AG09309 (cell line): ENCODE data around the gene OSMR.

ENCODE experiments used
- DNase-seq: peaks from one replicate; pipeline ENCODE4 v3.0.0-alpha.2; 2010; ENCODE audit warnings: low read depth
- H3K4me3 ChIP-seq: 2 replicates; pipeline ENCODE4 v1.5.1; 2011; ENCODE audit warnings: mild to moderate bottlenecking, low read depth, low read length, moderate library complexity; ENCODE audit not compliant: control insufficient read depth
- TF ChIP-seq, protein P1 (sequence below): IDR thresholded peaks from 2 replicates; pipeline ENCODE4 v1.5.1; 2011; ENCODE audit warnings: mild to moderate bottlenecking, low read depth, low read length, inconsistent platforms; ENCODE audit not compliant: insufficient read depth, control insufficient read depth; ENCODE audit errors: missing control alignments

Gene OSMR

DNA sequence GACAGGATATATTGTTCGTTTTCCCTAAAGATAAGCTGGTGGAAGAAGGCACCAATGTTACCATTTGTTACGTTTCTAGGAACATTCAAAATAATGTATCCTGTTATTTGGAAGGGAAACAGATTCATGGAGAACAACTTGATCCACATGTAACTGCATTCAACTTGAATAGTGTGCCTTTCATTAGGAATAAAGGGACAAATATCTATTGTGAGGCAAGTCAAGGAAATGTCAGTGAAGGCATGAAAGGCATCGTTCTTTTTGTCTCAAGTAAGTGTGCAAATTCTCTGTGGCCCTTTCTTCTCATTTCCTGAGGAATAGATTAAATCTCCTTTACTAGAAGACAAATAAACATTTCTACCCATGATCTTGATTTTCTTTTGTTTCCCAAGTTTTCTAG, 38.0 kb downstream of the OSMR start:
- TF ChIP-seq, protein P1, sequence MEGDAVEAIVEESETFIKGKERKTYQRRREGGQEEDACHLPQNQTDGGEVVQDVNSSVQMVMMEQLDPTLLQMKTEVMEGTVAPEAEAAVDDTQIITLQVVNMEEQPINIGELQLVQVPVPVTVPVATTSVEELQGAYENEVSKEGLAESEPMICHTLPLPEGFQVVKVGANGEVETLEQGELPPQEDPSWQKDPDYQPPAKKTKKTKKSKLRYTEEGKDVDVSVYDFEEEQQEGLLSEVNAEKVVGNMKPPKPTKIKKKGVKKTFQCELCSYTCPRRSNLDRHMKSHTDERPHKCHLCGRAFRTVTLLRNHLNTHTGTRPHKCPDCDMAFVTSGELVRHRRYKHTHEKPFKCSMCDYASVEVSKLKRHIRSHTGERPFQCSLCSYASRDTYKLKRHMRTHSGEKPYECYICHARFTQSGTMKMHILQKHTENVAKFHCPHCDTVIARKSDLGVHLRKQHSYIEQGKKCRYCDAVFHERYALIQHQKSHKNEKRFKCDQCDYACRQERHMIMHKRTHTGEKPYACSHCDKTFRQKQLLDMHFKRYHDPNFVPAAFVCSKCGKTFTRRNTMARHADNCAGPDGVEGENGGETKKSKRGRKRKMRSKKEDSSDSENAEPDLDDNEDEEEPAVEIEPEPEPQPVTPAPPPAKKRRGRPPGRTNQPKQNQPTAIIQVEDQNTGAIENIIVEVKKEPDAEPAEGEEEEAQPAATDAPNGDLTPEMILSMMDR, result no peak
- no peak for DNase-seq
- H3K4me3 ChIP-seq, result no peak overlapping the region

DNA sequence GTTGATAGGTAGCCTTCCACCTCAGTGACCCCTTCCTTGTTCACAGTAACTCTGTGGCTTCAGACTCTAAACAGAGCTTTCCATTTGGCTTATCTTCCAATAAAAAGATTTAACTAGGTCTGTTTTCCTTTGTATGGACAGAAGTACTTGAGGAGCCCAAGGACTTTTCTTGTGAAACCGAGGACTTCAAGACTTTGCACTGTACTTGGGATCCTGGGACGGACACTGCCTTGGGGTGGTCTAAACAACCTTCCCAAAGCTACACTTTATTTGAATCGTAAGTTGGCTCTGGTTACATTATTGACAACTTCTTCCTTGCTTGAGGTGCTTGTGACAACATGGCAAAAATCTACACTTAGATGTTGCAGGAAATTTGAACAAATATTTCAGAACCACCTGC, 39.4 kb downstream of the OSMR start:
- TF ChIP-seq, protein P1, result no peak
- no peak overlapping the region for H3K4me3 ChIP-seq
- DNase-seq, result no peak

DNA sequence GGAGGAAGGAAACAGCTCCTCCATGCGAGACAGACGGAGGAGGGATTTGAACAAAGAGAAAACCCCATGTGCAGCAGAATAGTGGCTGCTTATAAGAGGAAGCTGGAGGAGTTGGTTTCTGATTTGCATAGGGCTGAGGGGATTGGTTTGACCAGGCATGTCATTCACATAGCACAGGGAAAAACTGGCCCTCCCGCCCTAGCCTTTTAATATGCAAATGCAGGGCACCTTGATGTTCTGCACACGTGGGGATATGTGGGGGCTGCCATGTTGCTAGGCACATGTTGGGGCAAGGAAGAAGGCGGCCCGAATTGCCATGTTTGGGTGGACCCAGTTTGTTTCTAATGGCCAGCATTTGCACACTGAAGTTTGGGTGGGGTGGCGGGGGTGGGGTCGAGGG, 42.2 kb downstream of the OSMR start:
- no peak for DNase-seq
- H3K4me3 ChIP-seq, result no peak overlapping the region
- TF ChIP-seq, protein P1, result no peak

DNA sequence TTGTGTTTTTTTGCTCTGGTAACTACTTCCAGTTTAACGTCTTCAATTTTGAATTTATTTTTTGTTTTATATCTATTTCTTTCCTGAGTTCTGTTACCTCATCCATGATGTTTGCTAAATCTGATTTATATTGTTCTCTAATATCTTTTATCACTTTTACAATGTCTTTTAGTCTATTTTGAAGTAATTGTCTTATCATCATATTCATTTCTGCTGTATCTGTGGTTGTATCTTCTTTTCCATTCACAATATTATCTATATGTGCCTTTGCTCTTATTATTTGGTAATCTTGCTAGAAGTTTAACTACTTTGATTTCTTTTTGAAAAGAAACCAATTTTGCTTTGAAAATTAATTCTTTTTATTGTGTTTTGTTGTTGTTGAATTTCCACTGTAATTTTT, 43.6 kb downstream of the OSMR start:
- TF ChIP-seq, protein P1, result no peak
- no peak overlapping the region for H3K4me3 ChIP-seq
- DNase-seq, result no peak

DNA sequence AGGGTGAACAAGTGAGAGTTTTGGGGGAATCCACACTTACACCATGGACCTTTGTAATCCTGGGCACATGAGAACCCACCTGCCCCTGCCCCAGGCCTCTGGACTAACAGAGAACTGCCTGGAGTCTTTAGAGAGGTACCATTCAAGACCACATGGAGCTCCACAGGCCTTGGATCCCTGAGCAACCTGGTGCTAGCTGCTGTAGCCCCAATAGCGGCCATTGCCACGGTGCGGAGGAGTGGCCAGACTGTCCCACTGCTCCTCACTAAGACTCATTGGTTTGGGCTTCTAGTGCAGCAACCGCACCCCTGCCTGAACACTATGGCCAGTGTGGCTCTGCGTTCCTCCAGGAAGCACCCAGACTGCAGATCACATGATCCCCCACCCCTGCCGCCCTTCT, 45.8 kb downstream of the OSMR start:
- TF ChIP-seq, protein P1, result no peak
- no peak overlapping the region for H3K4me3 ChIP-seq
- no peak for DNase-seq

DNA sequence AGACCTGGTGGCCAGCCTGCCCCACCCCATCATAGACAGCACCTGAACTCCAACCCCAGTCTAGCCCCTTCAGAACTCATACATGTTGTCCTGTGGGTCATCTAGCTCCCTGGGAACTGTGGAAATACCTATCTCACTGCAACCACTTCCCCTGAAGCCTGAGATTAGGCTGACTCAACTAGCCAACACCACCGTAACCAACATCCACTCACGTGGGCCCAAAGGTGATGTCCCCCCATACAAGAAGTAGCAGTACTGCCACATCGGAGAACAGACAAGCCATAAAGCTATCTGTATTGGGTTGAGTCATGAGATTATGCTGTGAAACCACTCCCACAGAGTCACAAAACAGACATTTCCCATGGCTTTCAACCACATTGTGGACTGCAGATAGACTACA, 46.6 kb downstream of the OSMR start:
- TF ChIP-seq, protein P1, result no peak

DNA sequence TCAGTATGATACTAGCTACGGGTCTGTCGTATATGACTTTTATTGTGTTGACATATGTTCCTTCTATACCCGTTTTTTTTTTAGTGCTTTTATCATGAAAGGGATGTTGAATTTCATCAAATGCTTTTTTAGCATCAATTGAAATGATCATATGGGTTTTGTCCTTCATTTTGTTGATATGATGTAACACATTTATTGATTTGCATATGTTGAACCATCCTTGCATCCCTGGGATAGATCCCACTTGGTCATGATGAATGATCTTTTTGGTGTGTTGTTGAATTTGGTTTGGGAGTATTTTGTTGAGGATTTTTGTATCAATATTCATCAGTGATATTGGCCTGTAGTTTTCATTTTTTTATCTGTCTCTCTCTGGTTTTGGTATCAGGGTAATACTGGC, 50.9 kb downstream of the OSMR start:
- TF ChIP-seq, protein P1, result no peak
- H3K4me3 ChIP-seq, result no peak overlapping the region
- DNase-seq, result no peak

More for the DNA sequence above, 46.6 kb downstream of the OSMR start:
- no peak for DNase-seq
- no peak overlapping the region for H3K4me3 ChIP-seq
